Right ventricle myocardium inferior (tissue), 1 donor: Measurements from ENCODE around the gene CTNNA1. TPM values are rescaled to one million over a fixed set of nuclear protein-coding genes. Genes with fewer than 3 reads are reported as not detected.
"Not testable (repeated sequence)": the region's sequence is repeated elsewhere in the genome, so short reads cannot be mapped to it uniquely, and the experiment has no call there.

Experiments
- ATAC-seq: fragments of 200-7000 bp; cut with Tn5 transposase; one replicate; pipeline ENCODE4 v1.9.1; 2020; ENCODE audit warnings: mild to moderate bottlenecking, moderate library complexity
- DNase-seq: peaks from one replicate; pipeline ENCODE4 v3.0.0; 2021; ENCODE audit errors: missing footprints
- intact Hi-C: fragments of 100-400 bp; cut with DNase I; formaldehyde crosslinking; loops from one replicate; pipeline ENCODE4 v1.11.0; 2022
- total RNA-seq: library from RNA; stranded (reverse); fragmentation: NEBNext Ultra II Directional; extraction: Animal tissue kit (Norgen Biotek cat#: 25700); gene quantifications from one replicate; pipeline ENCODE4 v1.2.1, GENCODE V29; 2021
- donor health status: DM: no; HTN: yes; CAD: no; lungs with severe emphysema.

Gene CTNNA1
- total RNA-seq, 1 donor from 2014 or later = 322 TPM

- ATAC-seq (no peak), DNase-seq (no peak)
- intact Hi-C loops = no loop called here
Observed at GRCh38 chr5:138722544-138723177, 30.6 kb upstream of the CTNNA1 start.

DNA sequence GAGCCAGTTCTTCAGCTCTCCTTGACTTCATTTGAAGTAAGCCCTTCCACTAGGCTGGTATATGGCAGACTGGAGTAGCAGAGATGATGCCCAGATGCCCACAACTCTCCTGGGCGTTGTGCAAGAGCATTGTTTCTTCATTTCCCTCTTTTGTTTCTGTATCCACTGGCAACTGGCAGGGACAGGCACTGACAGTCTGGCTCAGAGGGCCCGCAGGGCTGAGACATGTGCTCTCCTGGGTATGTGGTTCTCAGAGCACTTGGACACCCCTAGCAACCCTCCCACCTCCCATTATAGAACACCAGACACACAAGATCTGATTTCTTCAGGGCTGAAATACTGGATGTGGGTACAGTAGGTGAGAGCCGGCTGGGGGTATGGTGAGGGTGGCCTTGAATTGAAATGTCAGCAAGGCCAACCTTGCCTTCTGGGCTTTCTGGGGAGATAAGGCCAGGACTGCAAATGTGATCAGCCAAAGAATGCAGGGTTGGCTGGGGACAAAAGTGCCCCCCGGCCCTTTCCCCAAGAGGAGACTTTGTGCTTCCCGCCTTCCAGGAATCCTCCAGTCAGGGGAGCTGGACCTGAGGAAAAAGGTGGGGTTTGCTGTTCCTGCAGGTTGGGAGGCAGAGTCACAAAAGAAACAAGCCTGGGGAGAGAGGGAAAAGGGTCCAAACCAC, 28.6 kb upstream of the CTNNA1 start:
- intact Hi-C loops = loop anchor here (2.0 kb wide), 1 partner anchor 56 kb away; no protein-coding TSS in a partner anchor
- ATAC-seq (peak; percentile 83), DNase-seq (peak; percentile 81)

DNA sequence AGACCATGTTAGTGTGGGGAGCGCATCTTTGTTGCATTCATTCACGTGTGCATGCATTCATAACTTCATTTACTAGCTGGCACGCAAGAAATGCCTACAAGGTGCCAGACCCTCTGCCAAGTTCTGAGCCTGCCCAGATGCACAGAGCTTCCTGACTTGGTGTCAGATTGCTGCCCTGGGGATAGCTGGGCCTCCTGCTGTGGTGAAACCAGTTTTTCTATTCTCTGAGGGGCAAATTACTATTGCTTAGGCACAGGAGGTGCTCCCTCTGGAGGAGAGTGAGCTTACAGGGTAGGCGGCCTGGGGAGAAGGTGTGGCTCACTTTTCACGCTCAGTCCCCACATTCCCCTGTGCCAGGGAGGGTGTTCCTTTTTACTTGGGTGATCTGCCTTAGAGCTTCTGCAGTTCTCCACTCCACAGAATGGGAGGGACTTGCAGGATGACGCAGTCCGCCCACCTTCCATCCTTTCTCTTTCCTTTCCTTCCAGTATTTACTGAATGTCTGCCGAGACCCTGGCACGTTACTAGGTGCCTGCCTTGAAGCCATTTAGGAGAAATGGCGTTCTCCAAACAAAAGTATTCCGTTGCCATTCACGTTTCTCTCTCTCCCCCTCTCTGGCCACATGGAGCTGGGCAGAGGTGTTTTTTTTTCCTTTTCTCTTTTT, 27.9 kb upstream of the CTNNA1 start:
- DNase-seq (no peak), ATAC-seq (peak; percentile 68)
- intact Hi-C loops = loop anchor here (2.0 kb wide), 1 partner anchor 56 kb away; no protein-coding TSS in a partner anchor

DNA sequence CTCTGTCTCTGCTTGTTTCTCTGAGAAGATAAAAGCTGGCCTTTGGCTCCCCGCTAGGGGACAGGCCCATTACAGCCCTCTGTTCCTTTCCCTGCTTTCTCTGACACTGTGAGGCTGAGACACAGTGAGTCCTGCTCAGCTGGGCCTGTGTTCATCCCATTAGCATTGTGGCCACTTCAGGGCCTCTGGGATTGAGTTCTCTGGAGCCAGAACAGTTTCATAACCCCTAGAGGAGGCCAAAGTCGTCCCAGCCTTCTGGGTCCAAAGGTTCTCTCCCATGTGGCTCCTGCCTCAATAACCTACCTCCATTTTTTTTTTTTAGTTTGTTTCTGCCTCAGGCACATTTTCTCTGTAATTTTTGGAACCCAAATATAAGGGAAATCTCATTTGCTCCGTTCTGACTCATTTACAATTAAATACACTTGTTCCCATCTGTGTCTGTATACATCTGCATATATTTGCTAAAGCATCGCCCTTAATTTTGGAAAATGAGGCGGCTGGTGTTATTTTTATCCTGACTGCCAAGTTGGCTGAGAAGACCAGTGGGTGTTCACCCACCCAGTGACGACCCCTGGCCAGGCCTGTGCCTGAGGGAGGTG, 27.3 kb upstream of the CTNNA1 start:
- ATAC-seq = peak; percentile 66
- no peak for DNase-seq
- intact Hi-C loops = loop anchor here (2.0 kb wide), 2 partner anchors 23 to 57 kb away; no protein-coding TSS in a partner anchor

- ATAC-seq (no peak), DNase-seq (no peak)
- intact Hi-C loops = loop anchor here (2.0 kb wide), 1 partner anchor 22 kb away; no protein-coding TSS in a partner anchor
Observed at GRCh38 chr5:138726848-138727247, 26.4 kb upstream of the CTNNA1 start.

DNA sequence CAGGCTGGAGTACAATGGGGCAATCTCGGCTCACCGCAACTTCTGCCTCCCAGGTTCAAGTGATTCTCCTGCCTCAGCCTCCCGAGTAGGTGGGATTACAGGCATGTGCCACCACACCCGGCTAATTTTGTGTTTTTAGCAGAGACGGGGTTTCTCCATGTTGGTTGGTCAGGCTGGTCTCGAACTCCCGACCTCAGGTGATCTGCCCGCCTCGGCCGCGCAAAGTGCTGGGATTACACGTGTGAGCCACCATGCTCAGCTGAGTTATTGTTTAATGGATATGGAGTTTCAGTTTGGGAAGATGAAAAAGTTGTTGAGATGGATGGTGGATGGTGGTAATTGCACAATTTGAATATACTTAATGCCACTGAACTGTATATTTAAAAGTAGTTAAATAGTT, 22.7 kb upstream of the CTNNA1 start:
- ATAC-seq, intact Hi-C loops, DNase-seq: not testable (repeated sequence)

DNA sequence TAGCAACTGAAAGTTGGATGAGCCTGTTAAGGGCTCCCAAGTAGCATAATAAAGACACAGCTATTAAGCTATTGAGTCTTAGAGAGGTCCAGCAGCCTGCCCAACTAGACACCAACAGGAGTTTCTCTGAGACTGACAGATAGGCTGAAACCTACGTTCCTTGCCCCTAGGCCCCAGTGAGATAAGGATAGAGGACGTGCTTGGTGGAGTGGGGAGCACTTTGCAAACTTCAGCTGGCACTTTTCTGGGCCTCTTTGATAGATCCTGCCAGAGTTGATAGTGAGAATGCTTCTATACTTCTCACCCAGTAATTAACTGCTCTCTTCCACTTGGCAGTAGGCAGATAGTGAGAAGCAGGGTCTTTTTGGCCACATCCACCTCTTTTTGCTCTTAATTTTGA, 20.8 kb upstream of the CTNNA1 start:
- no peak for ATAC-seq
- intact Hi-C loops = no loop called here
- no peak for DNase-seq

DNA sequence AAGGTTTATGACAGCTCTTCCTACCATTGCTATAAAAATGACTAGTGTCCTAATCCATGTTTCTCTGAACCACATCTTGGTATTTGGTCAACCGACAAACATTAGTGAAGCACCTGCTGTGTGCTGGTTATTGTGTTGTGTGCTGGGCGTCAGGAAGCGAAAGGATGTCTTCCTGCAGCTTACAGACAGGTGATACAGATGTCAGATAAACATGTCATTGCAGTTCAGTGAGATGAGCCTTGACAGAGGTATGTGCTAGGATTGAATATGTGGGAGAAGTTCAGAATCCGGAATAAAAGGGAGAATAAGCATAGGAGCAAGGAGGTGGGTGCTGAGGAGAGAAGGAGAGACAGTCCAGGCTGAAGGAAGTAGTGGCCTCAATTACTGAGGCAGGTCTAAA, 20.3 kb upstream of the CTNNA1 start:
- DNase-seq (no peak), ATAC-seq (no peak)
- intact Hi-C loops = no loop called here

- intact Hi-C loops = no loop called here
- no peak for ATAC-seq
- no peak for DNase-seq
Observed at GRCh38 chr5:138733509-138733908, 19.7 kb upstream of the CTNNA1 start.

GRCh38 chr5:138736293-138736692, 16.9 kb upstream of the CTNNA1 start:
- ATAC-seq (no peak), DNase-seq (no peak)
- intact Hi-C loops = no loop called here

GRCh38 chr5:138737494-138738265, 15.5 kb upstream of the CTNNA1 start:
- intact Hi-C loops = no loop called here
- no peak for DNase-seq
- ATAC-seq = no peak

- intact Hi-C loops = no loop called here
- ATAC-seq (no peak), DNase-seq (no peak)
Observed at GRCh38 chr5:138738399-138738798, 14.8 kb upstream of the CTNNA1 start.

GRCh38 chr5:138739938-138740337, 13.3 kb upstream of the CTNNA1 start:
- no peak for DNase-seq
- intact Hi-C loops = no loop called here
- no peak for ATAC-seq

DNA sequence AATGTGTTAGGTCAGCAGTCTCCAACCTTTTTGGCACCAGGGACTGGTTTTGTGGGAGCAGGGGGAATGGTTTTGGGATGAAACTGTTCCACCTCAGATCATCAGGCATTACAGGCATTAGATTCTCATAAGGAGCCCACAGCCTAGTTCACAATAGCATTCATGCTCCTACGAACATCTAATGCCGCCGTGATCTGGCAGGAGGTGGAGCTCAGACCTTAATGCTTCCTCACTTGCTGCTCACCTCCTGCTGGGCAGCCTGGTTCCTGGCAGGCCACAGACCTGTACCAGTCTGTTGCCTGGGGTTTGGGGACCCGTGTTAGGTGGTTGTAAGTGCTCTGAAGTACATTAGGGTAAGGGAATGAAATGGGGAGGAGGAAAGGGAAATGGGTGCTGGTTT, 9.7 kb upstream of the CTNNA1 start:
- DNase-seq = no peak
- no peak for ATAC-seq
- intact Hi-C loops = no loop called here

- intact Hi-C loops = no loop called here
- DNase-seq (no peak), ATAC-seq (no peak)
Observed at GRCh38 chr5:138745268-138745667, 8.0 kb upstream of the CTNNA1 start.

DNA sequence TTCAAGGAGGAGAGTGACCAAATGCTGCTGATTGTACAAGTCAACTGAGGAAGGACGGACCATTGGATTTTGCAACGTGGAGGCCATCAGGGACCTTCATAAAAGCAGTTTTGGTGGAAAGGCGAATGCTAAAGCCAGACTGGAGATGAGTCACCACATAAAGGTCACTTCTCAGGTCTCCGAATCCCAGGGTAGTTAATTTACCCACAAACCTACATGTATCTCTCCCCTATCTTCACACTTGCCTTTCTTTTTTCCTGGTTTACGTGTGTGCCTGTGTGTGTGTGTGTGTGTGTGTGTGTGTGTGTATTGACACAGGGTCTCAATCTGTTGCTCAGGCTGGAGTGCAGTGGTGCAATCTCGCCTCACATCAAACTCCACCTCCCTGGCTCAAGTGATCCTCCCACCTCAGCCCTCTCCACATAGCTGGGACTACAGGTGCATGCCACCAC, 4.6 kb upstream of the CTNNA1 start:
- intact Hi-C loops = loop anchor here (2.0 kb wide), 1 partner anchor 22 kb away; no protein-coding TSS in a partner anchor
- no peak for DNase-seq
- ATAC-seq = peak; percentile 30

DNA sequence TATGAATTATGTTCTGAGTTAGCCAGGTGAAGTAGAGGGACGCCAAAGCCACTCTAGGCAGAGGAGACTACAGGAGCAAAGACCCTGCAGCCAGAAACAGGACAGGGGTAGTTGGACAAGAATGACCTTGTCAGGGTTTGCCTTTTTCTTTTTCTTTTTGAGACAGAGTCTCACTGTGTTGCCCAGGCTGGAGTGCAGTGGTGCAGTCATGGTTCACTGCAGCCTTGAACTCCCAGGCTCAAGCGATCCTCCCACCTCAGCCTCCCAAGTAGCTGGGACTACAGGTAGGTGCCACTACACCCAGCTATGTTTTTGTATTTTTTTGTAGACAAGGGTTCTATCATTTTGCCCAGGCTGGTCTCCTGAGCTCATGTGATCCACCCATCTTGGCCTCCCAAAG, 1.9 kb upstream of the CTNNA1 start:
- intact Hi-C loops = loop anchor here (5.0 kb wide), 1 partner anchor 84 kb away; no protein-coding TSS in a partner anchor
- DNase-seq, ATAC-seq: not testable (repeated sequence)

- ATAC-seq (no peak), DNase-seq (no peak)
- intact Hi-C loops = loop anchor here (5.0 kb wide), 1 partner anchor 85 kb away; no protein-coding TSS in a partner anchor
Observed at GRCh38 chr5:138752341-138752950, 779 bp upstream of the CTNNA1 start.
